Body of pancreas (tissue), 4 donors: ENCODE results near the gene MKNK1.

Experiments
- CTCF ChIP-seq, 7 experiments: fragments of 450-650 bp in 4 of 7; fragments of 200-600 bp in 3 of 7; sonication (generic) in 3 of 7; IDR thresholded peaks; one replicate each; pipeline ENCODE4 v1.5.1; 2016 to 2019; ENCODE audit warnings: antibody characterized with exemption in 7 of 7
- POLR2A ChIP-seq, 3 donors: fragments of 450-650 bp; IDR thresholded peaks; one replicate each; pipeline ENCODE4 v1.6.1; 2016; ENCODE audit warnings: antibody characterized with exemption in 3 of 3, mild to moderate bottlenecking in 2 of 3

- TF ChIP-seq CTCF (IDR thresholded peaks at IDR 0.05) (no peak), POLR2A (IDR thresholded peaks at IDR 0.05) (no peak)
Measured at GRCh38 chr1:46617108-46617800, 13.2 kb upstream of the MKNK1 start.
